NCI-H748 treated with DMSO at 0.1 percent for 48 hours (cell line): ENCODE data around the gene MDH2.
"Not testable (repeated sequence)": the region's sequence is repeated elsewhere in the genome, so short reads cannot be mapped to it uniquely, and the experiment has no call there.

Source experiments
- DNase-seq: peaks from one replicate; lab custom pipeline; 2025; lab: John Stamatoyannopoulos, UW

Gene MDH2

DNA sequence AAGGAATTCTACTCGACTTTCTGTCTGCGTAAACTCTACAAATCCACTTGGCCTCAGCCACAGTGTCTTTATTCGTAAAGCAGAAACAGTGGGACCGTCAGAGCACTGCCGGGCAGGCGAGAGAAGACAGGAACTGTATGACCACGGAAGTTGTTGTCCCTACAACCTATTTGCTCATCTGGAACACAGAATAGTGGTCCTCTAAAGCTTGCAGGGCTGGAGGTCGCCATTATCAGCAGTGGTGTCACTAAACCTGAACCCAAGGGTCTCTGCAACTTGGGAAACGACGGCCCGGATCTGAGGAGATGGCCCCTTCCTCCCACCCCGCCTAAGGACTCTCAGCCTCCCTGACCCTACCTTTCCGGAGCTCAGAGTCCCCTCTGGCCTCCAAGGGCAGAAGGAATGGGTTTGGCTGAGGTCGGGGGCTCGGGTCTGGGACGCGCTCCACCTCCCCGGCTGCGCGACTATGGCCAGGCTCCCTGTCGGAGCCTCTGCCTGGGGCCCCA lies 548 bp upstream of the MDH2 start:
- DNase-seq = no peak

DNA sequence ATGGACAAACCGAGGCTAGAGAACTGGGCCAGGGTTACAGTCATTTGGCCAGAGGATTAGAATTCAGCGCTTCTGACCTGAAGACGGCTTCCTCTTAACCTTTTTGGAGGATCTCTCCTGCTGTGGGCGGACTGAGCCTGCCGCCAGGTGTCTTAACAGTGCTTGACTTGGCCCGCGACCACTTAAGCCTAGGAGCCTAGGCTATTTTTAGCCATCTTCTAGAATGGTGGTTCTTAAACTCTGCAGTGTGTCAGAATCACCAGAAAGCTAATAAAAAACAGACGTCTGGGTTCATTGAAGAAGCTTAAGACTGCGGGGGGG lies 722 bp downstream of the MDH2 start:
- DNase-seq = no peak

DNA sequence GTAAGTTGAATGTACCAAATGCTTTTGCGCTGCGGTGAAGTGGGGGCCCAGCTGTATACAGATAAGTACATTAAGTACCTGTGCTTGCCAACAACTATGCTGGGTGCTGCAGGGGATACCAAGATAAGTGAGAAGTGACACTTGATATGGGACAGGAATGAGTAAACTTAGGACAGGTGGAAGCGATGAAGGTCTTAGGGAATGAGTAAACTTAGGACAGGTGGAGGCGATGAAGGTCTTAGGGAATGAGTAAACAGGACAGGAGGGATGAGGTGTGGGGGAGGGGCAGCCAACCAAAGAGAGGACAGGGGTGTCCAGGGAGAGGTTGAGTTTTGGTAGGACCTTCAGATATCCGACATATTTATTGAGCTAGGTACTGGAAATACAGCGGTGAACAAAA lies 1.4 kb downstream of the MDH2 start:
- no peak for DNase-seq

DNA sequence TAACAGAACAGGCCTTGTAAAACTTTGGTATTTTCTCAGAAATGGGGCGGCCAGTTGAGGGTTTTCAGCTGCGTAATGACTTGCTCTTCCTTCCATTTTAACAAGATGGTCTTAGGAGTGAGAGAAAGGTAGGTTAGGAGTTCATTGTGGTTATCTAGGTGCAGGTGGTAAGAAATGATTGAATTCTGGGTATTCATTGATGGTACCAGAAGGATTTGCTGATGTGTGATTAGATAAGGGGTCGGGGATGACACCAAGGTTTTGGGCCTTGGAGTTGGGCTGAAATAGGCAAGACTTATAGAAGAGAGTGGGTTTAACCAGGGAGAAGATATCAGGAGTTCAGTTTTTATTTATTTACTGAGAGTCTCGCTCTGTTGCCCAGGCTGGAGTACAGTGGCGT lies 2.6 kb downstream of the MDH2 start:
- DNase-seq = no peak

DNA sequence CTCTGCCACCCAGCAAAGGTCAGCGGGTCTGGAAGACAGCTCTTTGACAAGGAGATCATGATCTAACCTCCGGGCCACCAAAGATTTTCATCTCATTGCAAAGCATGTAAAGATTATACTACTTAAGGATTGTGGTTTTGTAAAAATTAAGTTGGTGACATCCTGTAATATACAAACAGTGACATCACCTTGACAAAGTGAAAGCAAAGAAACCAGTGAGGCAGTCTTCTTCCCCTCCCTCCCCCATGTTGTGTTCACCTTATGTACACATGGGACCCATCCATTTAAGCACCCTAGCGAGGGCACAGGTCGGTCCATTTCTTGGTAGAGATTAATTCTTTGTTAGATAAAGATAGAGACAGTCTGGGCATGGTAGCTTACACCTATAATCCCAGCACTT lies 3.9 kb downstream of the MDH2 start:
- no peak for DNase-seq

DNA sequence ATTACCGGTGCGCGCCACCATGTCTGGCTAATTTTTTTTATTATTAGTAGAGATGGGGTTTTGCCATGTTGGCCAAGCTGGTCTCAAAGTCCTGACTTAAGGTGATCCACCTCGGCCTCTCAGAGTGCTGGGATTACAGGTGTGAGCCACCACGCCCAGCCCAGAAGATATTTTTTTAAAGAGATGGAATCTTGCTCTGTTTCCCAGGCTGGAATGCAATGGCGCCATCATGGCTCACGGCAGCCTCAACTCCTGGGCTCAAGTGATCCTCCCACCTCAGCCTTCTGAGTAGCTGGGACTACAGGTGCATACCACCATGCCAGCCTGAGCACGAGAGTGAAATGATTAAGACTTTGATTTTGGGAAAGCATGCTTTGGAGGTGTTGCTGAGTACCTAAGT lies 4.8 kb downstream of the MDH2 start:
- DNase-seq = not testable (repeated sequence)

DNA sequence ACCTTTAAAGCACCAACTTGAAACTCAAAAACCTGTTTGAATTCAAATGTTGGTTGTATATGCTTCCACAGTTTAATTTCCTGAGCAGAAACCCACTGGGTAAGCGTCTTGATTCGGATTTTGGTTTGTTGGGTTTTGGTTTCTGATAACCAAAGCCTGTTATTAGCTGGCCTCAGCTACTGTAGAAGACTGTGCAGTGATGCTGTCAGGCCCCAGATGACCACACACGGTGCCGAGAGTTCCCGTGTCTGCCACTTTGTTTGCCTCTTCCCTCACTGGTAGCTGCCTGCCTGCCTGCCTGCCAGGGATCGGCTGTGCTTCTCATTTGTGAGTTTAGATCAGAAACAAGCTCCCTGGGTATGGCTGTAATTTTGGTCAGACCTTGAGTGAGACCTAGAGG lies 5.6 kb downstream of the MDH2 start:
- DNase-seq = no peak

DNA sequence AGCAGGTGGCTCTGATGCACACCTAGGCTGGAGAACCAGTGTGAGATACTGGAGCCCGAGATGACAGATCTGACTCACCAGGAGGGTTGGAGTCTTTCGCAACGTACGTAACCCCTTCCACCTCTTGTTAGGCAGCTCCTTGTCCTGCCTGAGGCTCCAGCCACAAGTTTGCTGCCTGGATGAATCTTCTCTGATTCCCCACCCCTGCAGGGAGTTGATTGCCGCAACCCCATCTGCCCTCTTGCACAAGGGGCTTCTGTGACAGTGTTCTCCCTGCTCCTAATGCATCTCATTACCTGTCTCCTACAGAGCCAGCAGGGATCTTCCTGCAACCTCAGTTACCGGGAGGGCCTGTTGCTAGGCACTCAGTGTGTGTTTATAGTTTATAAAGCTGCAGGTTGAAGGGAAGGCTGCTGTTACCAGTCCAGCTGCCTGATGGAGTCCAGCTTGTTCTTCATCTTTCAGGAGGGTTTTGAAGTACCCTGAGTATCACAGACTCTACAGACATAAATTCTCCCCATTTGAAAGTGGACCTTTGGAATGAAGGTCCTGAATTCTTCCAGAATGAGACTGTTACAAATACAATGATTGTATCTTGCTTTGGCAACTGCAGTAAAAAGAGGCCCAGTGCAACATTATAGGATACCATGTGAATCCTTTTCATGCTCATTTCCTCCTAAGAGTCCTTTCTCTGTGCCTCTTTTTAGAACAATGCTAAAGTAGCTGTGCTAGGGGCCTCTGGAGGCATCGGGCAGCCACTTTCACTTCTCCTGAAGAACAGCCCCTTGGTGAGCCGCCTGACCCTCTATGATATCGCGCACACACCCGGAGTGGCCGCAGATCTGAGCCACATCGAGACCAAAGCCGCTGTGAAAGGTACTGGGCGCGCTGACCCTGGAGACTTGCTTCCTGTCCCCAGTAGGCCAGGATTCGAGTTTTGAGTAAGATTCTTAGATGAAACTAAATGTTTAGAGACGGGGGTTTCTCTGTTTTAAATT lies 6.5 kb downstream of the MDH2 start:
- no peak for DNase-seq

DNA sequence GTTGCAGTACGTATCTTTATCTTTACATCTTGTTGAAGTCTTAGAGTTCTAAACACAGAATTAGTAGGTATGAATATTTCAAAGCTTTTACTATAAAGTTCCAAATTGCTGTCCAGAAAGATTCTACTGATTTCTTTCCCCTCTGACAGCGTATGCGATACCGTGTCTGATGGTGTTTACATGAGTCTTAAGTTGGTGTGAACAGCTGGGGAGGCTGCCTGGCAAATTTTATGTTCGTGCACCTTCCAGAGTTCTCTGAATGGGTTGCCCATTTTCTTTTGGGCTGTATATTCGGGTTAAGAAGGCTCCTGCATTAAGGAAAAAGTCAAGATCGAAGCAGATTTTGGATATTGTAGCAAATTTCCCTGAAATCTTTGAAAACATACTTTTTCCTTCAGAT lies 8.3 kb downstream of the MDH2 start:
- DNase-seq = no peak

DNA sequence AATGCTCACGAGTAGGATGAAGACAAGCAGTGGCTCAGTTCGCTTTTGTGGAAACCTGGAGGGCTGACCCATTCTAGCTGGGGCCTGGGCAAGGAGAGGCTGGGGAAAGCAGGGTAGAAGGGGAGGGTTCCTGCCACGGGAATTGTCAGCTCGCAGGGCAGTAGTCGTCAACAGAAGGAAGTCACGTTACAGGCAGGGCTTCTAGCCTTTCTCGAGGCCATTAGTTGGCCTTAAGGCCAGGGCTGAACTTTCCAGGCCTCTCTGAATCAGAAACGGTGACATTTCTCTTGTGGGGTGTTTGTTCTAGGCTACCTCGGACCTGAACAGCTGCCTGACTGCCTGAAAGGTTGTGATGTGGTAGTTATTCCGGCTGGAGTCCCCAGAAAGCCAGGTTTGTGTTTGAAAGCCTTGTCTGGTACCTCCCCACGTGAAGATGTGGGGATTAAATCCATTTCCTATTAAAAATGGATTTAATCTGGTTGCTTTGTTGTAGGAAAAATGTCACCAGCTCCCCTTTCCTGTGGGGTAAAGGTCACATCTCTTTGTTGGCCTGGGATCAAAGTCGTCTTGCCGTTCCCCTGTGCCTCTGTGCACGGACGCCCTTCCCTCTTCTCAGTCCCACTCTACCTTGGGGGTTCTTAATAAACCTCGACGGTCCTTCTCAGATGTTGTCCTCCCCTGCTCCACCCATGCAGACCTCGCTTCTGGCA lies 9.4 kb downstream of the MDH2 start:
- DNase-seq = no peak

DNA sequence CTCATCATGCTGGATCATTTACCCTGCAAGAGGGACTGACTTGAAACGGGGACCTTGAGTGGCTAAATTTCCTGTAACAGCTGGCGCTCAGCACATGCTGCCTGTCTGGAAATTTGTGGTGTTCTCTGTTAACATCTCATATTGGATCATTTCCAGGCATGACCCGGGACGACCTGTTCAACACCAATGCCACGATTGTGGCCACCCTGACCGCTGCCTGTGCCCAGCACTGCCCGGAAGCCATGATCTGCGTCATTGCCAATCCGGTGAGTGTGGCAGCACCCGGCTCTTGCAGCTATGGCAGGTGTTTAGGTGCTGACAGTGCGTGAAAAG lies 9.9 kb downstream of the MDH2 start:
- no peak for DNase-seq

DNA sequence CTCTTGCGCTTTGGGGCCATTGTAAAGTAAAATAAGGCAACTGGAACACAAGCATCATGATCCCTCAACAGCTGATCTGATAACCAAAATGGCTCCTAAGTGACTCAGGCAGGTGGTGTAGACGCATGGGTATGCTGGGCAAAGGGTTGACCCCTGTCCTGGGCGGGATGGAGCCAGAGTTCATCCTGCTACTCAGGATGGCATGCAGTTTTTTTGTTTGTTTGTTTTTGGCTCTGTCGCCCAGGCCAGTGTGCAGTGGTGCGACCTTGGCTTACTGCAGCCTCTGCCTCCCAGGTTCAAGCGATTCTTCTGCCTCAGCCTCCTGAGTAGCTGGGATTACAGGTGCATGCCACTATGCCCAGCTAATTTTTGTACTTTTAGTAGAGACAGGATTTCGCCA lies 10.8 kb downstream of the MDH2 start:
- DNase-seq = not testable (repeated sequence)

DNA sequence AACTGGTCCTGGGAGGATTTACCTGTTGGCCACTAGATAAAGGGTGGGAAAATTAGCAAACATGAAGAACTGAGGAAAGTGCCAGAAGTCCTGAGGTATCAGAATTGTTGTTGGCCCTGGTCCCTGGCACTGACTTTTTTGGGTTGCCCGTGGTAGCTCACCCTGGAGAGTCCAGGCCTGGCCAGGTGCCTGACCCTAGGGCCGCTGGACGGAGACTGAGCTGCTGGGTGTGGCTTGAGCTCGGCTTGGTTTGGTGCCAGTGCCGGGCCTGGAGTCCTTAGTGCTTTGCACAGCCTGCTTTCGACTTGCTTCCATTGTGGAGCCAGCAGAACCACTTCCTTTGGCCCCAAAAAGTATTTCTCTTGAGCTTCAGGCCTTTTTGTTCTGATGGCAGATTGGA lies 12.9 kb downstream of the MDH2 start:
- DNase-seq = no peak

DNA sequence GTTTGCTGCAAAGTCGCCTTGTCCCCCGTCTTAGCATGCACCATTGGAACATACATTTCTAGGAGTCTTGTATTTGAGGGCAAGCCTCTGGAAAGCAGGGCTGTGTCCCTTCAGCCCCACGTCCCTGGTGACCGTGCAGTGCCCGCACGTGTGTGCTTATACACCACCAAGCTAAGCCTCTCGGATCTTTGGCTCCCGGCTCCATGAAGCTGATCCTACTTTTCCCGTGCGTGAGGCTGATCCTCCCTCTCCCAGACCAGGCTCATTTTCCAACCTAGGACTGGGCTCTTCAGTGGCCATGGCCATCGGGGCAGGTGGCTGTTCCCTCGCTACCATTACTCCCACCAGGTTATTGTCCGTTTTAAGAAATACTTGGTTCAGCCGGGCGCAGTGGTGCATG lies 14.3 kb downstream of the MDH2 start:
- no peak for DNase-seq

DNA sequence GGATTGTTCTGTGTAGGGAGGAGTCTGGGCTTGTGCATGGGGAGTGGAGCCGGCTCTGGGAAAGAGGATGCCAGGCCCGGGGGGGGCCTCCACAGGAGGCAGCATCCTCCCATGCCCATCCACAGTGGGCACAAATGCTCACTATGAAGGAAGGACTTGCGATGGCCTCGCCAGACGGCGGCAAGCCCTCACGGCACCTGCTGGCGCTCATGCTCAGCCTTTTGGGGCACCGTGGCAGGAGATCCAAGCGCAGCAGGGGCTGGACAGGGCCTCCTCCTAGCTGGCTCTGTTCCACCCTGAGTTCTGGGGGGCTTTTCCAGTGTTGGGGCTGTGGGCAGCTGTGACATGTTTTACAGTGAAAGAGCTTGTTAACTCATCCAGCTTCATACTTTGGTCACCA lies 15.2 kb downstream of the MDH2 start:
- DNase-seq = no peak

DNA sequence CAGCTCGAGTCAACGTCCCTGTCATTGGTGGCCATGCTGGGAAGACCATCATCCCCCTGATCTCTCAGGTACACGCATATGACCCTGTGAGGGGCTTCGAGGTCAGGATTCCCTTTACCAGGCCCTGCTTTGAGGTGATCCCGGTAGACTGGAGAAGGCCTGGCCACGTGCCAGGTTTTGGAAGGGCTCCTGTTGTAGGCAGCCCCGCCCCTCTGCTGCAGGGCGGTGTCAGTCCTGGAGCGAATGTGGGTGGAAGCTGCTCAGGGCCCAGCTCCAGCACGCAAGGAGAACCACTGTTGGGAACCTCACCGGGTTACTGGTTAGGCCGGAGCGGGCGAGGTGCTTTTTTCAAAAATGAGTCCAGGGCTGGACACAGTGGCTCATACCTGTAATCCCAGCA lies 15.6 kb downstream of the MDH2 start:
- DNase-seq = no peak

DNA sequence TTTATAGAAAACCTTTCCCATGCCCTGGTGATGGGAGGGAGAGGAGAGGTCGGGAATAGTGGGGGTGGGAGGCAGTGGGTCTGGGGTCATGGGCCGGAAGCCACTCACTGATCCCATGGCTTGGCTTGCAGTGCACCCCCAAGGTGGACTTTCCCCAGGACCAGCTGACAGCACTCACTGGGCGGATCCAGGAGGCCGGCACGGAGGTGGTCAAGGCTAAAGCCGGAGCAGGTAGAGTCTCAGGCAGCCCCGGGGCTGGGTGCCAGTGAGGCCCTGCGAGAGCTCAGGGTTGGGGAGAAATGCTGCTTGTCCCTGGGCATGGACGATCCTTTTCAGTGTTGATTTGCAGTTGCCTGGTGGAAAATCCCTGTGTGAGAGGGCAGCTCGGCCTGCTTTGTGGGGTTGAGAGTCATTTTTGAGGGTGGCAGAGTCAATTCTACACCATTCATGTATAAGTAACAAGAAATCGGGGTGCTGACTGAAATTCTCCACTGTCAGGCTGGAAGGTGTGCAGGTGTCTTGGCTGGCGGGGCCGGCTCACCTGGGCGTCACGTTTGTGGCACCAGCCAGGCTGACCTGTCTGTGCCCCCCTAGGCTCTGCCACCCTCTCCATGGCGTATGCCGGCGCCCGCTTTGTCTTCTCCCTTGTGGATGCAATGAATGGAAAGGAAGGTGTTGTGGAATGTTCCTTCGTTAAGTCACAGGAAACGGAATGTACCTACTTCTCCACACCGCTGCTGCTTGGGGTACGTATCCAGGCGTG lies 16.5 kb downstream of the MDH2 start:
- no peak for DNase-seq

DNA sequence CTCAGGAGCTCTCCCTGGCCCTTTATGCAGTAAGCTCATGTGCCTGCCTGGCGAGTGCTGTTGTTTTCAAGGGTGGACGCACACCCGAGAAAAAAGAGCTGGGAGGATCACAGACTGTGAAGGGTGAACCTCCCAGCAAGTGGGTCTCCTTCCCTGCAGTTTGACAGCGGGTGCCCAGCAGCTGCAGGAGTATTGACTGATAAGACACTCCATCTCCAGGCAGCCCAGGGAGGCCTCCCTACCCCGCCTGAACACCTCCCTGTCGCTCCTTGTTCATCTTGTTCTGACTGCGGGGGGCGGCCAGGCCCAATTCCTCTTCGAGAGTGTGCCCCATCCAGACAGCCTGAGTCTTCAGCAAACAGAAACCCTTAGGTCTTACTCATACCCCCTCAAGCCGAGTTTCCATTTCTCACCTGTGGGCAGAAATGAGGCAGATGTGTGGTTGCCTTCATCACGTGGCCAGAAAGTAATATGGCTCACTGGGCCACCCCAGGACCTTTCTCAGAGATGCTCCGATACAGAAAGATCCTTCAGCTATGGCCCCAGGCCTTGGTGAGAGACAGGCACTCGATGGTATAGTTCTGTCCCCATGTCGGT lies 17.2 kb downstream of the MDH2 start:
- no peak for DNase-seq

DNA sequence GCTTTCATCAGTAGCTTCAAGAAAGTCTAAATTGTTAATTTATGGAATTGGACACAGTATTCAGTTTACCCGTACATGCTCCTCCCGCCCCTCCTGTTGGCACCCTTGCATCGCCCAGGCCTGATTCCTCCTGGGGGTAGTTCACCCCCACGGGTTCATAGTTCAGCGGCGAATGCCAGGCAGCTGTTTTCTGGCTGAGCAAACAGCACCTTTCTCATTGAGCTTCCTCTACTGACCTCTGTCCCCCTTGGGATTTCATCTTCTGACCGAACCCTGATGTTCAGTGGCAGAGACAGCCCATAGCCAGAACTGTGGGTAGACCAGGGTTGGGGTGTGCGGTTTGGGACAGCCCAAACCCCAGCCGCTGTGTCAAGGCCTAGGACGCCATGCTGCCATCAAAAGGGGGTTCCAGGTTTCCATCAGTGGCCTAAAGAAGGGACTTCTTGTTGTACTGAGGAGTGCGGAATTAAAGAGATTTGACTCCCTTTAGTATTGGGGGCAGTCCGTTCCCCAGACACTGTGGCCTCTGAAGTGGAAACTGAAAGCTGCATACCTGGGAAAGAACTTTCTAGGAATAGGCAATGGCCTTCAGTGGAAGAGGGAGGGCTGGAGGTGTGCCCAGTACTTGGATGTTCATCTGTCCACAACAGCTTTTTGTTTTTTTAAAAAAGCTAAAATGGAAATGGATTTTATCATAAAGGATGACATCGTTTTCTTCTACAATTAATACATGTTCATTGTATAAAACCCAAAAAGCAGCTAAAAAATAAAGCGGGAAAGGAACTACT lies 19.0 kb downstream of the MDH2 start:
- no peak for DNase-seq

DNA sequence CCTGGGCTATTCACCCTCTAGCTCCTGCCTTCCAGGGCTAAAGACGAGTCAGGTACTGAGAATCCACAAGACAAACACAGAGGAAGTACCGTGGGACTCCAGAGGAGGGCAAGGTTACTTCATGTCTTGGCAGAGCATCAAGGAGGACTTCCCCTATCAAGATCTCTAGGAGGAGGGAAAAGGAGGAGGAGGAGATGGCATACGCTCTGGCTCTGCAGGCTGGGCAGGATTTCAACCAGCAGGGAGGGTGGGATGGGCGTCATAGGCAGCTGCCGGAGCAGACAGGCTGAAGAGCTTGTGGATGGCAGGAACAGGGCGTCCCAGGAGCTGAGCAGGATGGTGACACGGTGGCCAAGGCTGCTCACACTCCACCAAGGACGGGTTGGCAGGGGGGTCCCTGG lies 21.3 kb downstream of the MDH2 start:
- DNase-seq = no peak
